Ascending aorta (tissue), 2 donors: ENCODE data around the gene GPATCH2. TPM values are rescaled to one million over a fixed set of nuclear protein-coding genes. Genes with fewer than 3 reads are reported as not detected.

Experiments
- DNase-seq, 2 donors: peaks; one replicate each; pipeline ENCODE4 v3.0.0-alpha.2; 2019; ENCODE audit warnings: low spot score in 2 of 2
- H3K27ac ChIP-seq, 2 donors: fragments of 200-600 bp; sonication (generic); one replicate each; pipeline ENCODE4 v1.5.1; 2016 to 2017; ENCODE audit warnings: mild to moderate bottlenecking in 1 of 2
- H3K27me3 ChIP-seq: fragments of 200-600 bp; sonication (generic); one replicate; pipeline ENCODE4 v1.5.1; 2017
- H3K36me3 ChIP-seq, 2 donors: fragments of 200-600 bp; sonication (generic); one replicate each; pipeline ENCODE4 v1.5.1; 2016
- H3K4me1 ChIP-seq, 2 donors: fragments of 200-600 bp; sonication (generic); one replicate each; pipeline ENCODE4 v1.5.1; 2016 to 2017; ENCODE audit warnings: mild to moderate bottlenecking in 1 of 2
- H3K4me3 ChIP-seq, 2 donors: fragments of 200-600 bp; sonication (generic); one replicate each; pipeline ENCODE4 v1.5.1; 2016 to 2017; ENCODE audit warnings: mild to moderate bottlenecking in 1 of 2
- H3K9me3 ChIP-seq, 2 donors: fragments of 200-600 bp; sonication (generic); one replicate each; pipeline ENCODE4 v1.5.1; 2016
- CTCF ChIP-seq, 3 experiments: fragments of 200-600 bp in 2 of 3; fragments of 450-650 bp in 1 of 3; sonication (generic) in 2 of 3; IDR thresholded peaks; one replicate each; pipeline ENCODE4 v1.5.1; 2016 to 2019; ENCODE audit warnings: antibody characterized with exemption in 3 of 3, mild to moderate bottlenecking in 1 of 3, moderate library complexity in 1 of 3
- intact Hi-C: fragments of 100-400 bp; cut with DNase I; formaldehyde crosslinking; loops from one replicate; pipeline ENCODE4 v1.15.1; 2023
- total RNA-seq: library from RNA; depleted of rRNA; stranded (reverse); fragments of >200 nt; gene quantifications from one replicate; pipeline ENCODE4 v1.1.0, GENCODE V29; 2016

The GPATCH2 gene
- total RNA-seq, 1 donor from 2014 or later, result 3.8 TPM

DNA sequence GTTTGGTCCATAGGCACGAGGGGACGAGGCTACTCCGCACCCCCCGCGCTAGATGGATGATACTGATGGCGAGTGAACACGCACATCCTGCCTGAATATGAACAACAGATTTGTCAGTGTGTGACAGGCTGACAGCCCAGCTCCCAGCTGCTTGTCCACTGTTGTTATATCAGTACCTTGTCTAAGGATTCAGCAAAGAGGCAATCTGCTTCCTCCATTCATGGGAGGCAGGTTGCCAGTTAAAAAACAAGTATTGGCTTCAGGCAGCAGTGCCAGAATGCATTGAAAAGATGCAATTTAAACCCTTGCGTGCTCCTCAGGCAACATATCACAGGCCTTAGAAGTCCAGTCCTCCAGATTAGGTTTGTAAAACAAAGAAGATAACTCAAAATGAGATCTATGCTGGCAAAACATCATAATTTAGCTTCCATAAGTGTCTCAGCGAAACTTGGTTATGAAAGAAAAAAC lies 223.3 kb downstream of the GPATCH2 start:
- H3K4me1 ChIP-seq, result no peaks in the 10 kb centered on the region
- H3K4me3 ChIP-seq, result peak overlapping the region in 1 of 2 donors; percentile 15
- TF ChIP-seq CTCF (IDR thresholded peaks at IDR 0.05), result no peak
- no peaks in the 10 kb centered on the region for H3K27me3 ChIP-seq
- intact Hi-C loops, result no loop called here
- no peak overlapping the region for H3K27ac ChIP-seq
- no peaks in the 10 kb centered on the region for H3K9me3 ChIP-seq
- no peaks in the 10 kb centered on the region for H3K36me3 ChIP-seq
- no peak for DNase-seq

GRCh38 chr1:217403026-217403720 lies 227.7 kb downstream of the GPATCH2 start:
- no peaks in the 10 kb centered on the region for H3K9me3 ChIP-seq
- no peaks in the 10 kb centered on the region for H3K36me3 ChIP-seq
- H3K27ac ChIP-seq, result no peak overlapping the region
- no peaks in the 10 kb centered on the region for H3K4me1 ChIP-seq
- H3K4me3 ChIP-seq, result no peak overlapping the region
- H3K27me3 ChIP-seq, result no peaks in the 10 kb centered on the region
- DNase-seq, result no peak
- TF ChIP-seq CTCF (IDR thresholded peaks at IDR 0.05), result no peak
- intact Hi-C loops, result no loop called here

- H3K27ac ChIP-seq, result no peak overlapping the region
- intact Hi-C loops, result no loop called here
Observed at GRCh38 chr1:217402301-217402700, 228.6 kb downstream of the GPATCH2 start.

DNA sequence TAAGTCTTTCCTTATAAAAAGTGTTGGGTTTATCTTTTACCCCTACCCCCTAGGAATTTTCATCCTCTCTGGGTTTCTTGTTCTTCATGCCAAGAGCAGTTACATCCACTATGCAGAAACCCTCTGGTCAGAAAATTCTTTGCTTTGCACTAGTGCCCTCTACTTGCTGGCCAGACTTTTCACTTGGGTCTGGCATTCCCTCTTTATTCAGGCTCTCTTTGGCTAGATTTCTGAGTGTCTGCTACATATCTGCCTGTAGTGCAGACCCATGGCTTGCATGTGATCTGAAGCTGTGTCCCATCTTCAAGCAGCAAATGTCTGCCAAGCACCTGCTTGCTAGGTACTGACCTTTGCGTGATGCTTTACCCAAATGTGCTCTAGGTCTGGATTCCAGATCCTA lies 237.0 kb downstream of the GPATCH2 start:
- Histone ChIP-seq H3K4me1 (no peaks in the 10 kb centered on the region), H3K4me3 (no peak overlapping the region), H3K27ac (no peak overlapping the region), H3K27me3 (no peaks in the 10 kb centered on the region), H3K9me3 (no peaks in the 10 kb centered on the region), H3K36me3 (no peaks in the 10 kb centered on the region)
- intact Hi-C loops, result no loop called here
- DNase-seq, result no peak
- peak in 1 of 3 experiments; percentile 25 for TF ChIP-seq CTCF (IDR thresholded peaks at IDR 0.05)

More at GRCh38 chr1:217402301-217402700, 228.6 kb downstream of the GPATCH2 start:
- no peaks in the 10 kb centered on the region for H3K9me3 ChIP-seq
- TF ChIP-seq CTCF (IDR thresholded peaks at IDR 0.05), result no peak
- H3K36me3 ChIP-seq, result no peaks in the 10 kb centered on the region
- H3K4me3 ChIP-seq, result no peak overlapping the region
- no peak for DNase-seq
- H3K4me1 ChIP-seq, result no peaks in the 10 kb centered on the region
- no peaks in the 10 kb centered on the region for H3K27me3 ChIP-seq

- DNase-seq, result no peak
- no peaks in the 10 kb centered on the region for H3K27me3 ChIP-seq
- intact Hi-C loops, result no loop called here
- no peaks in the 10 kb centered on the region for H3K4me1 ChIP-seq
- no peaks in the 10 kb centered on the region for H3K36me3 ChIP-seq
- H3K27ac ChIP-seq, result no peak overlapping the region
- H3K9me3 ChIP-seq, result no peaks in the 10 kb centered on the region
- TF ChIP-seq CTCF (IDR thresholded peaks at IDR 0.05), result no peak
- H3K4me3 ChIP-seq, result no peak overlapping the region
Observed at GRCh38 chr1:217392441-217392840, 238.4 kb downstream of the GPATCH2 start.
